Erythroblast (primary cell): Measurements from ENCODE around the gene GP1BA.

Source experiments
- DNase-seq, 2 experiments: peaks; one replicate each; lab custom pipeline; 2025; lab: John Stamatoyannopoulos, UW
- GATA1 ChIP-seq: IDR thresholded peaks from 2 replicates; pipeline ENCODE4 v1.6.1; 2011; ENCODE audit warnings: low read depth, mild to moderate bottlenecking, control low read depth, low read length, moderate library complexity
- POLR2A ChIP-seq: IDR thresholded peaks from 2 replicates; pipeline ENCODE4 v1.6.1; 2011; ENCODE audit warnings: mild to moderate bottlenecking, low read length

The GP1BA gene

DNA sequence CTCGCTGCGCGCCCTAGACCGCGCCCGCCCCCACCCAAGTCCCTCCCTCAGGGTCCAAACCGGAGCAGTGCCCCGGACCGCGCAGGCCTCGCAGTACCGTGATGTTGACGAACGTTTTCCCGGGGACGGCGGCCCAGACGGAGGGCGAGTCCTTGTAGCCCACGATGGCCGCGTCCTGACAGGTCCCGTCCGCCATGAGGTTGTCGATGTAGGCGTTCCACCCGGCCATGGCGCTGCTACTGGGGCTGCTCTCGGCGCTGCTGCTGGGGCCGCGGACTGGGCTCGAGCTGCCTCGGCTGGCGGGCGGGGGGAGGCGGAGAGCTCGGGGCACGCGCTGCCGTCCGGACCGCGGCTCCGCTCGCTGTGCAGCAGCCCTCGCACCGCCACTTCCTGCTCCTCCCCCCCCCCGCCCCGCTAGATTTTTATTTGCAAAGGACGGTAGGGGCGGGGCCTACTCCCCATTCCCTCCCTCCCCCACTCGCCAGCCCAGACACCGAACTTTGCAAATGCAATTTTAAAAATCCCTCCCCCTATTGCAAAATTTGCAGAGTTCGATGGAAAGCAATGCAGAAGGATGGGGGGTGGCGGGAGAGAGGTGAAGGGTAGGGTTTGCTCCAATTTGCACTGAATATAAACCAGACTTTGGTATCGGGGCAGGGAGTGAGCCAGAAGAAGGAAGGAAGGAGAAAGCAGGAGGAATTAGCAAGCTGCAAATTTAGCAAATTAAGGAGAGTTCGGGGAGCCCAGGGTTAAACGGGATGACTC, 16.3 kb downstream of the GP1BA start, which contains the start of gene PFN1:
PFN1 (minus strand) TSS at position 365 of the 765 bp plus-strand sequence; CDS start at position 229, 136 bp downstream.
- TF ChIP-seq GATA1 (no peak), POLR2A (peak; percentile 86)
- peak; percentile 93 to 95 for DNase-seq

- TF ChIP-seq POLR2A (peak; percentile 47), GATA1 (no peak)
- DNase-seq, result peak; percentile 87 to 89
These were observed 16.8 kb downstream of the GP1BA start for GRCh38 chr17:4948931-4949320.

- peak; percentile 85 to 91 for DNase-seq
- TF ChIP-seq POLR2A (no peak), GATA1 (no peak)
These were observed 17.4 kb downstream of the GP1BA start for GRCh38 chr17:4949321-4950074.

DNA sequence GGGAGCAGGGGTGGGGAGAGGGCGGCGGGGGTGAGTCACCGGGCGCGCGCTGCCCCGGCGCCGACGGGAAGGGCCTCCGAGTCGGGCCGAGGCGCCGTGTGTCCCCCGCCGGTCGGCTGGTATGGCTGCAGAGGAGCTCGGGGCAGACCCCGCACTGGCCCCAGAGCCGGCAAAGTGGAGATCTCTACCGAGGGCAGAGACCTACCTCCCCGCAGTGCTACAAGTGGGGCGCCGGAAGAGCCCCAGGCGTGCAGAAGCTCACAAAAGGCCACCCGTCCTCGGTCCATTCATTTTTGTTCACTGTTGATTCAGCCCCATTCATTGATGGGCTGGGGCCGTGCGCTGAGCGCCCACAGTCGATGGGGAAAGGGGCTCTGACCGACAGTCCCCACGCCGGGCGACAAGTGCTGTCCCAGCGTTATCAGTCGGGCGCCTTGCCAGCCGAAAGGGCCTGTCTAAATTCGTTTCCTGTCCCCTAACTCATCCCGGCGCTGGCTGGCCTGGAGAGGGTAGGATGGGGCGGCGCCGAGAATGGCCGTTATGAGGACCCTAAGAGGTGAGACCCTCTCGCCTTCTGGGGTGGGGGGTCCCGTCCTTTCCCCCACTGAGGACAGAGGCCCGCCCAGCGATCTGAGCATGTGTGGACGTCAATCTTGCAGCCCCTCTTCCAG, 18.1 kb downstream of the GP1BA start:
- DNase-seq, result peak; percentile 83 to 84
- TF ChIP-seq GATA1 (no peak), POLR2A (peak; percentile 73)

DNA sequence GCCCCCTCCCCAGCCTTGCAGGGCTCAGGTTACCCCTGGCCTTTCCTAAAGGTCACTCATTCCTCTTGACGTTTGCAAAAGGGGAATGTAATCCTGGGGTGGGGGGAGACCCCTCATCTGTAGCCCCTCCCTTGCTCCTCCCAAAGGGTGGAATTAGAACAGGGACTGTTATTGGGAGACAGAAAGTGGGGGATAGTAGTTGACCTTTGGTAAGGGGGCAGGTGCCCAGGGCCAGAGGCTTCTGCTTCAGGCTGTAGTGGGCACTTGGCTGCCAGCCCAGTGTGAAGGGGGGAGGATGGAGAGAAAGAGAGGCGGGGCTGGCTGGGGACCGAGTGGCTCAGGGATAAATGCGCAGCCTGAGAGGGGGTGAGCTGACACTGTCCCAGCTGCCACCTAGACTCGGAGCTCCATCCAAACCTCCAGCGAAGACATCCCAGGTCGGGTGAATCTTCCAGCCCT, 18.7 kb downstream of the GP1BA start, which contains the start of gene ENO3:
ENO3 (plus strand) TSS at position 374 of the 459 bp plus-strand sequence. CDS start 711 bp downstream, outside the sequence.
- TF ChIP-seq GATA1 (no peak), POLR2A (no peak)
- peak; percentile 39 to 48 for DNase-seq

DNA sequence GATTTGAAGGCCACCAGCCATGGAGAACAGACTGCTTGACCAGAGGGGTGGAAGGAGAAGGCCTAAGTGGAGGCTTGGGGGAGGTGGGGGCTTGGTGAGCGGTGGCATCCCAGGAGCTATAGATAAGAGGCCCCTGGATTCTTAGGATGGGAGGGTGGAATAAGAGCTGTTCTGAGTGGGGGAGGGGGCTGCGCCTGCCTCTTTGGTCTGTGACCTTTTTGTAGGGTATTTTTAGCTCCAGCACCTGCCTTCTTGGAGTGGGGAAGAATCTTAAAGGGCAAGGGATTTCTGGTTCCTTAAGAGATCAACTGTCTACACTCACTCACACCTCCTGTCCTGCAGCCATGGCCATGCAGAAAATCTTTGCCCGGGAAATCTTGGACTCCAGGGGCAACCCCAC, 19.4 kb downstream of the GP1BA start:
- no peak for TF ChIP-seq GATA1
- TF ChIP-seq POLR2A, result no peak

DNA sequence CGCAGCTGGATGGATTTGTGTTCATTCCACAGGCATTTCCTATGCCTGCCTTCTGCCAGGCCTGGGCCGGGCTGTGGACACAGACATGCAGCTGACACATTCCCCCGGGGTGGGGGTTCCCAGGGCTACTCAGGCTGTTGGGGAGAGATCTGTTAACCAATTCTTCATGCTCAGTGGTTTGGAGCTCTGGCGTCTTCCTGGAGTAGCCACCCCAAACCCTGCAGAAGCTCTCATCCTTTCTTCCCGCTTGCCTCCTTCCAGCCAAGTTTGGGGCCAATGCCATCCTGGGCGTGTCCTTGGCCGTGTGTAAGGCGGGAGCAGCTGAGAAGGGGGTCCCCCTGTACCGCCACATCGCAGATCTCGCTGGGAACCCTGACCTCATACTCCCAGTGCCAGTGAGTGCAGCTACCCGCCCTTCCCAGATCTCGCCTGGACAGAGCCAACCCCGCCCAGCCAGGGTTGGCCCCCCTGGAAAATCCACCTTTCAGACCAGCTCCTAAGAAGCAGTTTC, 21.4 kb downstream of the GP1BA start:
- DNase-seq, result no peak
- no peak for TF ChIP-seq GATA1

More for the DNA sequence above, 19.4 kb downstream of the GP1BA start:
- no peak for DNase-seq

DNA sequence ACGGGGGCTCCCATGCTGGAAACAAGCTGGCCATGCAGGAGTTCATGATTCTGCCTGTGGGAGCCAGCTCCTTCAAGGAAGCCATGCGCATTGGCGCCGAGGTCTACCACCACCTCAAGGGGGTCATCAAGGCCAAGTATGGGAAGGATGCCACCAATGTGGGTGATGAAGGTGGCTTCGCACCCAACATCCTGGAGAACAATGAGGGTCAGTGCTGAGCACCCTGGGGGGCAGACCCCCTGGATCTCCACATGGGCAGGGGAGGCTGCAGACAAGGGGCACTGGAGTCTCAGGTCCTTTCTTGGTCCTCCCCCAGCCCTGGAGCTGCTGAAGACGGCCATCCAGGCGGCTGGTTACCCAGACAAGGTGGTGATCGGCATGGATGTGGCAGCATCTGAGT, 23.0 kb downstream of the GP1BA start:
- DNase-seq, result no peak
- TF ChIP-seq POLR2A, result no peak
- no peak for TF ChIP-seq GATA1

GRCh38 chr17:4956493-4957061, 24.5 kb downstream of the GP1BA start:
- TF ChIP-seq GATA1, result no peak
- no peak for TF ChIP-seq POLR2A
- peak; percentile 60 to 66 for DNase-seq

DNA sequence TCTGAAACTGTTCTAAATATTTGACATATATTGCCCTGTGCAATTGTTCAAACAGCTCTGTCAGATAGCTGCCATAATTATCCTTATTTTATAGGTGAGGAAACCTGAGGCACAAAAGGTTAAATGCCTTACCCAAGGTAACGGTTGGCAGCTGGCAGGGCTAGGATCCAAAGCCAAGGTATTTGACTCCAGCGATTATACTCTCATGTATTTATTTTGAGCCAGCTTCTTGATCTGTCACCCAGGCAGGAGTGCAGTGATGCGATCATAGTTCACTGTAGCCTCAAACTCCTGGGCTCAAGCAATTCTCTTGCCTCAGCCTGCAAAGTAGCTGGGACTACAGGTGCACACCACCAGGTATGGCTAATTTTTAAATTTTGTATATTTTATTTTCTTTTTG, 26.0 kb downstream of the GP1BA start:
- no peak for DNase-seq
- TF ChIP-seq POLR2A, result no peak
- no peak for TF ChIP-seq GATA1

DNA sequence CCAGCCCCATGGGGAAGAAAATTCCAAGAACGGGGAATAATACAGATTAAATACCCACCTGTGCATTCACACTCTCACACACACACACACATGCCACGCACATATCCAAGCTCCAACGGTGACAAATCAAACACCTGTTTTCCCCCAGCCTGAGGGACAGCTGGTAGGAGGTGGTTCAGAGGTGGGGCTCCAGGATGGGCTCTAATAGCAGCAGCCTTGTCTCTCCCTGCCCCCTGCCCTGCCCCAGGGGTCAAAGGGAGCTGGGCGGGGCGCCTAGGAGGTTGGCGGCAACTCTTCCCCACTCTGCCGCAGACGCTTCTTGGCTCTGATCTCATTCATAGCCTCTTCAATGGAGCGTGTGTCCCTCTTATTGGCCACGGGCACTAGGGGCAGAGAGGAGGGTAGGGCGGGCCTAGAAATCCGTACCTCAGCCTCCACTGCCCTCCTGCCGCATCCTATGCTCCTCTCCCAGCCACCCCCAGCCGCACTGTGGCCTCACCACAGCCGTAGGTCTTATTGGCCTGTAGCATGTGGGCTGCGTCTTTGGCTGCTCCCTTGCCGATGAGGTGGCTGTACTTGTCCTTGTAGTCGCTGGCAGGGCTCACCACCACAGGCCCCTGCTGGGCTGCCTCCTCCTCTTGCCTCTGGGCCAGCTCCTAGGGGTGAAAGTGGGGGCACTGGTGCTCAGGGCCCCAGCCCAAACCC, 27.3 kb downstream of the GP1BA start:
- no peak for DNase-seq
- no peak for TF ChIP-seq GATA1
- no peak for TF ChIP-seq POLR2A

- TF ChIP-seq POLR2A (no peak), GATA1 (no peak)
These were observed 28.3 kb downstream of the GP1BA start for GRCh38 chr17:4960279-4960922.

More at GRCh38 chr17:4960279-4960922, 28.3 kb downstream of the GP1BA start:
- DNase-seq, result no peak
